ENCODE results near the gene ZNF592.

ZNF592 gene

DNA sequence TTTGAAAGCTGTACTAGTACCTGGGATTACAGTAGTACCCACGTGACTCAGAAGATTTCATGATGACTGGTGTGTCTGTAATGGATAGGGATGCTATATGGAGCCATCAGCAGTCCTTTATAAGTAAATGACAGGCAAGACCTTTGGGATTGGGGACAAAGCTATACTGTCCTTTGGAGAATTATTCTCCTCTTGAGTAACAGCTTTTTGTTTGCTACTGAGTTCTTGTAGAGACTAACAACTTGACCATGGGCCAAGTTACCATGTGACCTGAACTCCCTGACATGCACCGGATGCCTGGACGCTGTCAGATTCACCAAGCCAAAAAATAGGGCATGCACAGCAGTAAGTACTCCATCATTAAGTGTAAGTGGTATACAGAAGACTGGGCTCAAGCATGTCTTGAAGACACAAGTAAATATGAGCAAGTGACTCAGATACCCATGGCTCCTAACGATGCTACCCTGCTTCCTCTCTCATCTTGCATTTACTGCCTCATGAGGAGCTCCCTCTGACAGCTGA lies 45.4 kb upstream of the ZNF592 start:
- Histone ChIP-seq H3K27ac (ENCODE audit: extremely low read depth, low read depth, low read length) (no peak overlapping the region), H3K9me3 (ENCODE audit: control insufficient read depth, insufficient read depth, low read depth, low read length) (no peaks in the 10 kb centered on the region), H3K4me3 (ENCODE audit: low read depth, low read length) (no peak overlapping the region), H3K4me1 (ENCODE audit: control insufficient read depth, insufficient read depth, low read length) (no peaks in the 10 kb centered on the region), H3K36me3 (ENCODE audit: control insufficient read depth in 2 of 2, insufficient read depth in 1 of 2, low read length in 2 of 2) (peaks cover 0 to 14% of the 10 kb centered on the region in 2 experiments; a peak in 2 of 3 replicates)
- ChIA-PET CTCF (interaction anchor here (0.5 to 1.0 kb wide), 2 partner anchors 14 to 70 kb away, joined by 3 to 4 read pairs; no protein-coding TSS in a partner anchor), POLR2A (interaction anchor here (0.5 to 3.3 kb wide), 3 partner anchors 11 to 49 kb away, joined by 4 to 13 read pairs (median 6); partner anchors contain the start of gene SEC11A)
- TF ChIP-seq SCRT2 (tag by site-specific recombination; IDR thresholded peaks at IDR 0.05) (peak; percentile 38; the same call in 1 of the 2 replicates), ZNF449 (tag by site-specific recombination; IDR thresholded peaks at IDR 0.05) (no peak)

GRCh38 chr15:84703808-84704207 lies 44.6 kb upstream of the ZNF592 start:
- Histone ChIP-seq H3K4me3 (ENCODE audit: low read depth, low read length) (no peak overlapping the region), H3K9me3 (ENCODE audit: control insufficient read depth, insufficient read depth, low read depth, low read length) (no peaks in the 10 kb centered on the region), H3K27ac (ENCODE audit: extremely low read depth, low read depth, low read length) (no peak overlapping the region), H3K4me1 (ENCODE audit: control insufficient read depth, insufficient read depth, low read length) (no peaks in the 10 kb centered on the region), H3K36me3 (ENCODE audit: control insufficient read depth in 2 of 2, insufficient read depth in 1 of 2, low read length in 2 of 2) (peaks cover 0 to 14% of the 10 kb centered on the region in 2 experiments; a peak in 2 of 3 replicates)
- ChIA-PET CTCF (interaction anchor here (1.0 kb wide), 2 partner anchors 13 to 44 kb away, joined by 3 to 5 read pairs; no protein-coding TSS in a partner anchor), POLR2A (interaction anchor here (1.4 to 3.3 kb wide), 2 partner anchors 12 to 49 kb away, joined by 4 to 13 read pairs; partner anchors contain the start of gene SEC11A)
- TF ChIP-seq PRDM4 (tag by site-specific recombination; IDR thresholded peaks at IDR 0.05) (no peak), MEIS1 (CRISPR knock-in tag; IDR thresholded peaks at IDR 0.05; ENCODE audit: borderline replicate concordance) (no peak), ZBTB6 (tag by site-specific recombination; IDR thresholded peaks at IDR 0.05) (no peak), KLF9 (tag by site-specific recombination; IDR thresholded peaks at IDR 0.05; ENCODE audit: low read depth) (no peak), ZSCAN30 (tag by site-specific recombination; IDR thresholded peaks at IDR 0.05) (no peak), ZBTB20 (tag by site-specific recombination; IDR thresholded peaks at IDR 0.05) (no peak), KLF8 (tag by site-specific recombination; IDR thresholded peaks at IDR 0.05) (no peak), ZNF366 (tag by site-specific recombination; conservative IDR thresholded peaks at IDR 0.05) (no peak), ZNF777 (tag by site-specific recombination; IDR thresholded peaks at IDR 0.05; ENCODE audit: borderline replicate concordance) (no peak), ZNF37A (tag by site-specific recombination; IDR thresholded peaks at IDR 0.05) (no peak), ZNF341 (tag by site-specific recombination; IDR thresholded peaks at IDR 0.05; ENCODE audit: low read depth) (no peak), ZNF18 (tag by site-specific recombination; IDR thresholded peaks at IDR 0.05) (no peak), ZNF350 (tag by site-specific recombination; IDR thresholded peaks at IDR 0.05) (no peak), SP3 (tag by site-specific recombination; IDR thresholded peaks at IDR 0.05) (no peak), CTCF (tag by site-specific recombination; IDR thresholded peaks at IDR 0.05) (no peak), ZNF311 (tag by site-specific recombination; IDR thresholded peaks at IDR 0.05; ENCODE audit: borderline replicate concordance) (no peak), GLIS2 (tag by site-specific recombination; IDR thresholded peaks at IDR 0.05) (no peak)
